Suprapubic skin (tissue), 4 donors: ENCODE measurements around the gene HNRNPA0. TPM values are rescaled to one million over a fixed set of nuclear protein-coding genes. Genes with fewer than 3 reads are reported as not detected.

Experiments
- DNase-seq, 2 donors: peaks; one replicate each; pipeline ENCODE4 v3.0.0-alpha.2; 2019; ENCODE audit warnings: low spot score in 2 of 2
- H3K27ac ChIP-seq: fragments of 200-600 bp; sonication (generic); one replicate; pipeline ENCODE4 v1.5.1; 2019
- H3K27me3 ChIP-seq: fragments of 200-600 bp; sonication (generic); one replicate; pipeline ENCODE4 v1.5.1; 2019
- H3K36me3 ChIP-seq: fragments of 200-600 bp; sonication (generic); one replicate; pipeline ENCODE4 v1.5.1; 2019
- H3K4me1 ChIP-seq: fragments of 200-600 bp; sonication (generic); one replicate; pipeline ENCODE4 v1.5.1; 2019
- H3K4me3 ChIP-seq: fragments of 200-600 bp; sonication (generic); one replicate; pipeline ENCODE4 v1.5.1; 2019; ENCODE audit warnings: mild to moderate bottlenecking
- H3K9me3 ChIP-seq: fragments of 200-600 bp; sonication (generic); one replicate; pipeline ENCODE4 v1.5.1; 2019
- CTCF ChIP-seq, 2 donors: fragments of 200-600 bp in 1 of 2; fragments of 450-650 bp in 1 of 2; sonication (generic) in 1 of 2; IDR thresholded peaks; one replicate each; pipeline ENCODE4 v1.5.1; 2016 to 2019; ENCODE audit warnings: antibody characterized with exemption in 2 of 2, mild to moderate bottlenecking in 1 of 2, moderate library complexity in 1 of 2
- EP300 ChIP-seq: sonication (generic); formaldehyde crosslinking; IDR thresholded peaks from one replicate; pipeline ENCODE4 v1.6.1; 2017; ENCODE audit warnings: antibody characterized with exemption
- POLR2A ChIP-seq, 2 donors: fragments of 450-650 bp; IDR thresholded peaks; one replicate each; pipeline ENCODE4 v1.6.1; 2017; ENCODE audit warnings: antibody characterized with exemption in 2 of 2, mild to moderate bottlenecking in 2 of 2, moderate library complexity in 2 of 2
- POLR2AphosphoS5 ChIP-seq, 3 donors: sonication (generic); formaldehyde crosslinking; IDR thresholded peaks; one replicate each; pipeline ENCODE4 v1.6.1; 2017; ENCODE audit warnings: antibody characterized with exemption in 3 of 3
- WGBS: methylation state at CpG from one replicate; pipeline ENCODE4 v1.1.5; 2018; 5-methylcytosine and 5-hydroxymethylcytosine counted together
- total RNA-seq, 4 donors: library from RNA; depleted of rRNA; stranded (reverse); fragments of >200 nt; gene quantifications; one replicate each; pipeline ENCODE4 v1.1.0, GENCODE V29; 2016

The HNRNPA0 gene
- total RNA-seq, 4 donors from 2014 or later: 7.6 to 9.8 (median 8.7) TPM

- no peaks in the 10 kb centered on the region for H3K36me3 ChIP-seq
- 100% methylated on average over 4 of the region's 4 CpGs for WGBS
These were observed 6.1 kb upstream of the HNRNPA0 start for GRCh38 chr5:137760294-137760693.

GRCh38 chr5:137758715-137759306 lies 4.6 kb upstream of the HNRNPA0 start:
- Histone ChIP-seq H3K4me3 (no peak overlapping the region), H3K27me3 (no peaks in the 10 kb centered on the region), H3K36me3 (no peaks in the 10 kb centered on the region), H3K27ac (no peak overlapping the region), H3K9me3 (no peaks in the 10 kb centered on the region), H3K4me1 (peaks cover 4% of the 10 kb centered on the region)
- TF ChIP-seq POLR2A (IDR thresholded peaks at IDR 0.05) (no peak), POLR2AphosphoS5 (IDR thresholded peaks at IDR 0.05) (no peak), EP300 (no peak), CTCF (IDR thresholded peaks at IDR 0.05) (no peak)
- whole genome bisulfite sequencing: 88% methylated on average over 6 of the region's 6 CpGs
- DNase-seq: no peak

More at GRCh38 chr5:137760294-137760693, 6.1 kb upstream of the HNRNPA0 start:
- DNase-seq: no peak
- H3K4me3 ChIP-seq: no peak overlapping the region
- no peak overlapping the region for H3K27ac ChIP-seq
- peaks cover under 1% of the 10 kb centered on the region for H3K4me1 ChIP-seq
- H3K9me3 ChIP-seq: no peaks in the 10 kb centered on the region
- H3K27me3 ChIP-seq: no peaks in the 10 kb centered on the region
- TF ChIP-seq POLR2A (IDR thresholded peaks at IDR 0.05) (no peak), CTCF (IDR thresholded peaks at IDR 0.05) (no peak), EP300 (no peak), POLR2AphosphoS5 (IDR thresholded peaks at IDR 0.05) (no peak)

DNA sequence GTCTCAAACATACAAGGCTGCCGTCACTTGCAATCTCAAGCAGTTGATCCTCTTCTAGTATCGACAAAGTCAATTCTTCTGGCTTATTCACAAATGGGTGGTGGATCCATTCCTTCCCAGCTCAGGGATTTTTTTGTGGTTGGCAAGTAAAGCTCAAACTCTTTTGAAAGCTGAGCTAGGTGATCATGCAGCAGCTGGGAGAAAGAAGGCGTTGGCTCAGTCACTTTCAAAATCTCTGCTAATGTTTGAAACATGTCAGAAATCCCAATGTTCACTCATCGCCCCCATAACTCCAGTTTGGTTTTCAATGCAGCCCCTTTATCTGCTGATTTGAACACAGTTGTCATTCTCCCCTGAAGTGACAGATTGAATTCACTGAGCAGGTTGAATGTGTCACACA lies 4.0 kb upstream of the HNRNPA0 start:
- Histone ChIP-seq H3K9me3 (no peaks in the 10 kb centered on the region), H3K36me3 (no peaks in the 10 kb centered on the region), H3K4me1 (peaks cover 4% of the 10 kb centered on the region), H3K4me3 (no peak overlapping the region), H3K27me3 (no peaks in the 10 kb centered on the region), H3K27ac (no peak overlapping the region)
- no peak for DNase-seq
- 88% methylated on average over 4 of the region's 4 CpGs for WGBS
- TF ChIP-seq EP300 (no peak), CTCF (IDR thresholded peaks at IDR 0.05) (no peak)

DNA sequence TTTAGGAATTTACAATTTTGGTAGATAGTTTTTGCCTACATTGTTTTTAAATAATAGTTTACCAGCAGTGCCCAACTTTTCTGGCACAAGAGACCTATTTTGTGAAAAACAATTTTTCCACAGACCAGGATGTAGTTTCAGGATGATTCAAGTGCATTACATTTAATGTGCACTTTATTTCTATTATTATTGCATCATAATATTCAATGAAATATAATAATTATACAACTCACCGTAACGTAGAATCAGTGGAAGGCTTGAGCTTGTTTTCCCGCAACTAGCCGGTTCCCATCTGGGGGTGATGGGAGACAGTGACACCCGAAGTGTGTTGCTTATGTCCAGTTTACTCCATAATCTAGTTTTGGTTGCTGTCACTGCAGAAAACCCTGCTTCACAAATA lies 3.5 kb upstream of the HNRNPA0 start:
- no peaks in the 10 kb centered on the region for H3K9me3 ChIP-seq
- no peak for DNase-seq
- peaks cover 6% of the 10 kb centered on the region for H3K4me1 ChIP-seq
- no peak overlapping the region for H3K4me3 ChIP-seq
- TF ChIP-seq POLR2AphosphoS5 (IDR thresholded peaks at IDR 0.05) (no peak), CTCF (IDR thresholded peaks at IDR 0.05) (no peak), EP300 (no peak), POLR2A (IDR thresholded peaks at IDR 0.05) (no peak)
- no peak overlapping the region for H3K27ac ChIP-seq
- WGBS: 95% methylated on average over 5 of the region's 5 CpGs
- H3K36me3 ChIP-seq: no peaks in the 10 kb centered on the region
- H3K27me3 ChIP-seq: no peaks in the 10 kb centered on the region

DNA sequence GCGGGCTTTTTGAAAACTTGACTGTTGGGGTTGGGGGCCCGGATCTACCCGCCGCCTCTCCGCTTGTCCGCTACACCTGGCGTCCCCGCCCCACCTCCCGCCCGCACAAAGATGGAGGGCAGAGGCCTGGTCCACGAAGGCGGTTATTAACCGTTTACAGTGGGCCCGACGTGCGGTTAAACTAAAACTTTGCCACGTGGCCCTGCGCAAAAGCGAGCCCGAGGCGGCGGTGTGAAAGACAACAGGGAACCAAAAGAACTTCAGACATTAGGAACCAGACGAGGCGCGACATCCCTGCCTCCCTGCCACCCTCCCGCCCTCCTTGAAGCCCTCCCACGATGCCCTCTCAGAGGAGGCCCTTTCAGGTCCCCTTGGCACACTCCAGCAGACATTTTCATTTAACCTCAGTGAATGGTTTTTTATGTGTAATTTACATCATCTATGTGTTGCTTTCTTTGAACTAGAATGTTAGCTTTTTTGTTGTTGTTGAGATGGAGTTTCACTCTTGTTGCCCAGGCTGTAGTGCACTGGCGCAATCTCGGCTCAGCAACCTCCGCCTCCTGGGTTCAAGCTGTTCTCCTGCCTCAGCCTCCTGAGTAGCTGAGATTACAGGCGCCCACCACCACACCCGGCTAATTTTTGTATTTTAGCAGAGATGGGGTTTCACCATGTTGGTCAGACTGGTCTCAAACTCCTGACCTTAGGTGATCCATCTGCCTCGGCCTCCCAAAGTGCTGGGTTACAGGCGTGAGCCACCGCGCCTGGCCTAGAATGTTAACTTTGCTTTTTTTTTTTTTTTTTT lies 999 bp upstream of the HNRNPA0 start:
- H3K27ac ChIP-seq: peak overlapping the region; percentile 100

More for the DNA sequence above, 999 bp upstream of the HNRNPA0 start:
- no peak for DNase-seq
- Histone ChIP-seq H3K4me1 (peaks cover 31% of the 10 kb centered on the region), H3K4me3 (peak overlapping the region; percentile 66), H3K27me3 (no peaks in the 10 kb centered on the region), H3K9me3 (no peaks in the 10 kb centered on the region), H3K36me3 (no peaks in the 10 kb centered on the region)
- 43% methylated on average over 20 of the region's 36 CpGs for WGBS
- TF ChIP-seq CTCF (IDR thresholded peaks at IDR 0.05) (no peak), EP300 (no peak), POLR2A (IDR thresholded peaks at IDR 0.05) (no peak), POLR2AphosphoS5 (IDR thresholded peaks at IDR 0.05) (no peak)
